ENCODE measurements around the gene DCXR. TPM values are rescaled to one million over a fixed set of nuclear protein-coding genes. Genes with fewer than 3 reads are reported as not detected.

Gene DCXR
- total and polyA plus RNA-seq, 2 of the 13 experiments (the other 11 are each of a cell fraction or from before 2014, with no cell fraction given) = 287 to 311 TPM

GRCh38 chr17:81999587-81999975 is 37.9 kb downstream of the DCXR start (continued):
- TF ChIP-seq HMGXB3 (CRISPR knock-in tag; IDR thresholded peaks at IDR 0.05; ENCODE audit: borderline replicate concordance) = no peak
- no peak for TF ChIP-seq BCL6 (CRISPR knock-in tag; IDR thresholded peaks at IDR 0.05)
- TF ChIP-seq CENPX (CRISPR knock-in tag; IDR thresholded peaks at IDR 0.05) = no peak
- TF ChIP-seq SMAD1 (CRISPR knock-in tag; IDR thresholded peaks at IDR 0.05; ENCODE audit: borderline replicate concordance, low read depth) = no peak; the same call in none of the 2 replicates
- TF ChIP-seq ZNF138 (CRISPR knock-in tag; IDR thresholded peaks at IDR 0.05; ENCODE audit: low read depth) = no peak; the same call in 1 of the 2 replicates
- no peak for TF ChIP-seq SMC3 (IDR thresholded peaks at IDR 0.05; ENCODE audit: low read length)
- TF ChIP-seq NFKB2 (CRISPR knock-in tag; IDR thresholded peaks at IDR 0.05; ENCODE audit: borderline replicate concordance) = peak; percentile 49; the same call in 1 of the 2 replicates
- no peak for TF ChIP-seq ZBTB46 (CRISPR knock-in tag; IDR thresholded peaks at IDR 0.05; ENCODE audit: borderline replicate concordance)
- no peak for TF ChIP-seq HNRNPH1 (optimal IDR thresholded peaks at IDR 0.05; ENCODE audit: low read depth, low read length)
- TF ChIP-seq ZSCAN22 (CRISPR knock-in tag; IDR thresholded peaks at IDR 0.05) = no peak
- no peak for TF ChIP-seq ZNF350 (CRISPR knock-in tag; IDR thresholded peaks at IDR 0.05; ENCODE audit: borderline replicate concordance, low read depth)
- peak; percentile 26; the same call in 1 of the 2 replicates for TF ChIP-seq ZNF563 (CRISPR knock-in tag; IDR thresholded peaks at IDR 0.05)
- no peak for TF ChIP-seq KLF11 (CRISPR knock-in tag; IDR thresholded peaks at IDR 0.05)
- no peak for TF ChIP-seq AHR (CRISPR knock-in tag; IDR thresholded peaks at IDR 0.05)
- no peak for TF ChIP-seq RORA (CRISPR knock-in tag; IDR thresholded peaks at IDR 0.05)
- 0 out of 2 replicates have a peak, but pooled peaks have one; percentile 12 for TF ChIP-seq ZSCAN25 (CRISPR knock-in tag; IDR thresholded peaks at IDR 0.05)
- no peak for TF ChIP-seq ZNF260 (CRISPR knock-in tag; IDR thresholded peaks at IDR 0.05; ENCODE audit: borderline replicate concordance, low read depth)
- 0 out of 2 replicates have a peak, but pooled peaks have one; percentile 15 for TF ChIP-seq ARHGAP35 (CRISPR knock-in tag; IDR thresholded peaks at IDR 0.05; ENCODE audit: borderline replicate concordance)
- TF ChIP-seq ARID2 (CRISPR knock-in tag; IDR thresholded peaks at IDR 0.05; ENCODE audit: borderline replicate concordance) = no peak
- TF ChIP-seq ZBTB26 (CRISPR knock-in tag; IDR thresholded peaks at IDR 0.05; ENCODE audit: borderline replicate concordance) = no peak
- peak; percentile 43; the same call in 1 of the 2 replicates for TF ChIP-seq BHLHE40 (IDR thresholded peaks at IDR 0.05; ENCODE audit: low read length)
- TF ChIP-seq SAP130 (CRISPR knock-in tag; IDR thresholded peaks at IDR 0.05; ENCODE audit: low read depth) = peak; percentile 76
- peak; percentile 31 for TF ChIP-seq TEAD3 (CRISPR knock-in tag; optimal IDR thresholded peaks at IDR 0.05; ENCODE audit: borderline replicate concordance)
- TF ChIP-seq RELA (CRISPR knock-in tag; IDR thresholded peaks at IDR 0.05) = no peak
- TF ChIP-seq GLI4 (CRISPR knock-in tag; IDR thresholded peaks at IDR 0.05; ENCODE audit: borderline replicate concordance) = 0 out of 2 replicates have a peak, but pooled peaks have one; percentile 44
